GM18907 (cell line): ENCODE data around the gene CREB3L1.
"Not testable (repeated sequence)": the region's sequence is repeated elsewhere in the genome, so short reads cannot be mapped to it uniquely, and the experiment has no call there.

Source experiments
- ATAC-seq: cut with Tn5 transposase; IDR thresholded peaks from one replicate; pipeline ENCODE4 v1.9.1; 2021; ENCODE audit warnings: mild to moderate bottlenecking, moderate library complexity; ENCODE audit not compliant: unreplicated experiment

CREB3L1 gene

DNA sequence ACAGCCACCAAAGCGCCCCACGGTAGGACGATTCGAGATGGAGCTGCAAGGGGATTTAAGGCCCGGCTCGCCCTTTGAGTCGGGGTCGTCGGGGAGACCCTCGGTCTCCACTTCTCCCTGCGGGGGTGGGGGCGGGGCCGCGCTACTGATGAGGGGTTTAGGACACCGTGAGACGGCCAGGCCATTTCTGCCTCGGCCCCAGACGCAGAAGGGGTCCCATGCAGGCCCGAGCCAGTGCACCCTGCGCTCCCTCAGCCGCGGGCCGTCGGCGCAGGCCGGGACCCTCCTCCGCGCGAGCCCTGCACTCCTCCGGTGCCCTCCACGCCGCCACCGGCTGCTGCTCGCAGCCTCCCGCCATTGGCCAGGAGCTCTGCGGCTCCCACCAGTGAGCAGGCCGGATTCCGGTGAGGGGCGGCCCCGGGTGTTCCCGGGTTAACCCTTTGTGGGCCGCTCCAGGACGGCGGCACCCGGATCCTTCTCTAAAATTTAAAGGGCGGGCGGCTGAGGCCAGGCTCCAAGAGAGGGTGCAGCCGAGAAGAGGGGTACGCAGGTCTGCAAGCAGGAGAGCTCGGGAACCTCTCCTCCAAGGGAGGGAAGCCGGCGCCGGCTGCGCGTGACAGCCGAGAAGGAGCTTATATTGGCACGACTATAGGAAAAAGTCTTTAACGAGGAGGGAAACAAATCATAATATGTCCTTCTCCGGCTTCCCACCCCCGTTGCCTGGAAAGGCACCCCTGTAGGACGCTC, 18.0 kb downstream of the CREB3L1 start:
- peak; percentile 61 for ATAC-seq

DNA sequence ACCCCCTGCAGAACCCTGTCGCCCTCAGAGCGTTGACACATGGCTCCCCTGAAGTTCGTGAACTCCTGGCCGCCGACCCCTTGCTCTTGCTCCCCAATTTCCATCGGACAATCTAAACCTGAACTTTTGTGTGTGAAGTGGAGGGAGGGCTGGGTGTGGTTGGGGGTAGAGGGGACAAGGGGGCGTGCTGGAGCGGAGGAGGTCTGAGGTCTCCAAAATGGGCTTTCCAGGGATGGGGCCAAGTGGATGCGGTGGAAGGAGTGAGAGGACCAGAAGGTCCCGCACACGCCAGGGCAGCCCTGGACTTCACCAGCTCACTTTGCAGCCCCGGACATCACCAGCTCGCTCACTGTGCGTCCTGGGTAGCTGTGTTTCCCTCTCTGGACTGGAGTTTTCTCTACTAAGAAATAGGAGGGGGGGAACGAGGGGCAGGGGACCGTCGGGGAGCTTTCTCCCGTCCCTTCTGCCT, 18.6 kb downstream of the CREB3L1 start:
- ATAC-seq = no peak

DNA sequence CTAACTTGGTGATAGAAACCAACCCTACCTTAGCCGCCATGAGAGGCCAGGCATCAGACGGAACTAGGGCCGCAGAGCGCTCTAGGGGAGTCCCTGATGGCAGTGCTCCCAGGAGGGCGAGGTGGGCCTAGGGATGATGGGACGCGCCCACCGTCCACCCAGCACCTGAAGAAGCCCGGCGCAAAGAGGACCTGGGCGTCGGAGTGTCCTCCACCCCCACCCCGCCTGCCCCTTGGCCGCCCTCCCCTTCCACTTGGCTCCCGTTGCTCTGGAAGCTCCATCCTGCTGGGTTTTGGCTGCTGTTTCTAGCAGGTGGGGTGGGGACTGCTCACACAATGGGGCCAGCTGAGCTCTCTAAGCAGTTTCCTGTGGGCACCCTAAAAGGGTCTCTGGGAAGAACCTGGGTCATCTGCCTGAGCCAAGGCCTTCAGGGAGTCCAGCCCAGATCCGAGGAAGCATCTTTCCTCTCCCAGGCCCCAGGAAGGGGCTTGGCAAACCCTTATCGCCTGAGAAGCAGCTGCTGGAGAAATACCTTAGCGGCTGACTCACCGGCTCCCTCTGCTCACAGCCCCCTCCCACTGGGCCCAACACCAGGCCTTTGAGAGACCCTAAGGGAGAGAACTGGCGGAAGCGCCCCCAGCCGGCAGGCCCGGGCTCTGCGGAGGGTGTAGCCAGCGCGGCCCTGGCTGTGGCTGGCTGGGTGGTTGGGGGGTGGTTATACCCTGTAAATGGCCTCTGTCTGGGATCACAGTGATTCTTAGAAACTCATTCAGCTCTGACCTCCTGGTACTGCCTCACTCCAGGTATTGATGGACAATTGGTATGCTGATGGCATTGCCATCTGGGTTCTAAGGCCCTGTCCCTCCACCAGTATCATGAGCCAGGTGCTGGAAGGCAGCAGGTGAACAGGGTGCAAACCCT, 19.3 kb downstream of the CREB3L1 start:
- no peak for ATAC-seq

DNA sequence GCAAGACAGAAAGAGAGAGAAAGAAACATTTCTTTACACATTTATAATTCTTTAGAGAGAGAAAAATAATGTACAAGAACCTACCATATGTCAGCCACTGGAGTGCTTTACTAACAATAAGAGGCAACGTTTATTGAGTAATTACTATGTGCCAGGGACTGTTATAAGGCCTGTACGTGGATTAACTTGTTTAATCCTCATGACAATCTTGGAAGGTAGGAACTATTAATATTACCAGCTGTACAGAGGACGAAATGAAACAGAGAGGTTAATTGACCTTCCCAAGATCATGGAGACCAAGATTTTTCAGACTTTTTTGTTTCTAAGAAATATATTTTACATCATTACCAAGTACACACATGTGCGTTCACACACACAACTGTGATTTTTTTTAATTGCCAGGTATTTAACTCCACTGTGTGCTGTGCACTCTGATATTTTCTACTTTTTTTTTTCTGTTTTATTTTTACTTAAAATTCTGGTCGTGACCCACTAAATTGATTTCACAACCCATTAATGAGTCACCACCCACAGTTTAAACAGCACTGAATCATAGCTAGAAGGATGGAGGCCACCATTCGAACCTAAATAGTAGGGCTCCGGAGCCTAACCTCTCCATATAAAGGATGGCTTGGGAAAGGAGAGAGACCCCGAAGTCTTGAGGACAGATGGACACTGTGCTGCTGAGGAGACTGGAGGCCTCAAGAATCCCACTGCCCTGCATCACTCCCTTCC, 21.4 kb downstream of the CREB3L1 start:
- no peak for ATAC-seq

DNA sequence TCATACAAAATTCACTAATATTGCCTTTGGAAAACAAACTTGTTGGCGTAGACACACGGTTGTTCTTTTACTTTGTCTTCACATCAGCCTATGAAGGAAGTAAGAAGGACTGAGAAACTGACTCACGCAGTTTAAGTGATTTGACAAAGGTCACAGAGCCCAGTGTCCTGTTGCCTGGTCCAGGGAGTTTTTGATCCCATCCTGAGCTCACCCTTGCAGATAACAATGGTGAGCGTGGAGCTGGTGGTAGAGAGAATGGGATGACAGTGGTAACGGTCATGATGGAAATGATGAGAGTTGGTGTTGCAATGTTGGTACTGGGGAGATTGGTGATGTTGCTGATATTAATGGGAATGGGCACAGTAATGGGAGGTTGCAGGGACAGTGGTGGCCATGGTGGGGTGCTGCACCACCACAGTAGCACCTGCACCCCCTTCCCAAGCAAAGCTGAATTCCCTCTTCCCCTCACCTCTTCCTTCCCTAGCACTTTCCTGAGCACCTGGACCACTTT, 22.0 kb downstream of the CREB3L1 start:
- ATAC-seq = no peak

DNA sequence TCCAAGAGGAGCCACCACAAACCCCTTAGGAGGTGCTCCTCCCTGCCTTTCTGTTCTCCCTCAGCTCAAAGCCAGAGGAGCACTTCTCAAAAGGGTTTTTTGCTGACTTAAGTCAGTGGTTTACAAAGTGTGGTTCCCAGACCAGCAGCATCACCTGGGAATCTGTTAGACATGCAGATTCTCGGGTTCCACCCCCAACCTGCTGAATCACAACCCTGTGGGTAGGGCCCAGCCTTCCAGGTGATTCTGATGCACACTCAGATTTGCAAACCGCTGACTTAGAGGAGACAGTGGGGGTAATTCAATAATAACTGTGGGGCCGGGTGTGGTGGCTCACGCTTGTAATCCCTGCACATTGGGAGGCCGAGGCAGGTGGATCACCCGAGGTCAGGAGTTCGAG, 22.8 kb downstream of the CREB3L1 start:
- ATAC-seq = no peak

DNA sequence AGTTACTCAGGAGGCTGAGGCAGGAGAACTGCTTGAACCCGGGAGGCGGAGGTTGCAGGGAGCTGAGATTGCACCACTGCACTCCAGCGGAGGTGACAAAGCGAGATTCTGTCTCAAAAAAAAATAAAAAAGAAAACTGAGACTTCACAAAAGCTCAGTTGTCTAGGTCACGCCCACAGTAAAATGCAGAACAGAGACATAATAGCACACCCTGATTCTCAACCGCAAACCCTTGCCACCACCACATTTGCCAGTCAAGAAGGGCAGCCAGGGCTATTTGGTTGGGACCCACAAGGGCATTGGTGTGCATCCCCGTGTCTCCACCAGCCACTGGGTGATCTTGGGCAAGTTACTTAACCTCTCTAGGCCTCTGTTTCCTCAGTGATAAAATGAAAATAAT, 25.4 kb downstream of the CREB3L1 start:
- peak; percentile 85 for ATAC-seq

DNA sequence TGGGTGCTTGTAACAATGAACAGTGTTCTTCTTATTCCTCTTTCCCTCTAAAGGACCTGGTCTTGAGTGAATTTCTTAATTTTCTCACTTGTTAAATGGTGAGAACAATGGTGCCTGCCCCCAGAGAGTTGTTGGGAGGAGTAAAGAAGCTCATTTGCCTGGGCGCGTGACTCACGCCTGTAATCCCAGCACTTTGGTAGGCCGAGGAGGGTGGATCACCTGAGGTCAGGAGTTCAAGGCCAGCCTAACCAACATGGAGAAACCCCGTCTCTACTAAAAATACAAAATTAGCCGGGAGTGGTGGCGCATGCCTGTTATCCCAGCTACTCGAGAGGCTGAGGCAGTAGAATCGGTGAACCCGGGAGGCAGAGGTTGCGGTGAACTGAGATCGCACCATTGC, 26.6 kb downstream of the CREB3L1 start:
- not testable (repeated sequence) for ATAC-seq

DNA sequence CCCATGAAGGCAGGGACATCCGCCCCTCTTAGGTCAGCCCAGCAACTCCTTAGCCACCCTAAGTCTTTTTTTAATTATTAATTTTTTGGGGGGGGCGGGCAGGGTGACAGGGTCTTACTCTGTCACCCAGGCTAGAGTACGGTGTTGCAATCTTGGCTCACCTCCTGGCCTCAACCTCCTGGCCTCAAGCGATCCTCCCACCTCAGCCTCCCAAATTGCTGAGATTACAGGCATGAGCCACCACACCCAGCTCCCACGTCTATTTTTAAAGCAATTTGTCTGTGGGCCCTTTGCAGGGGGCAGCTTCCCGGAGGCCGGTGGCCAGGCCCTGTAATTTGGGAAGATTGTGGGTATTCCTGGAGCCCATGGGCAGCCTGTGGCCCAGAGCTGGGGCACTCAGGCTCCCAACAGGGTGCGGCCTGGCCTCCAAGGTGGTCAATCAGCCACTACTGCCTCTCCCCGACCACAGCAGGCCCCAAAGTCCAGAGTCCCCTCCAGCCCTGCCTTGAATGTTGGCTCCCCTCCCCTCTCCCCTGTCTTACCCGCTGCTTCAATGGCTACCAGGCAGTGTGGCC, 27.2 kb downstream of the CREB3L1 start:
- ATAC-seq = no peak

DNA sequence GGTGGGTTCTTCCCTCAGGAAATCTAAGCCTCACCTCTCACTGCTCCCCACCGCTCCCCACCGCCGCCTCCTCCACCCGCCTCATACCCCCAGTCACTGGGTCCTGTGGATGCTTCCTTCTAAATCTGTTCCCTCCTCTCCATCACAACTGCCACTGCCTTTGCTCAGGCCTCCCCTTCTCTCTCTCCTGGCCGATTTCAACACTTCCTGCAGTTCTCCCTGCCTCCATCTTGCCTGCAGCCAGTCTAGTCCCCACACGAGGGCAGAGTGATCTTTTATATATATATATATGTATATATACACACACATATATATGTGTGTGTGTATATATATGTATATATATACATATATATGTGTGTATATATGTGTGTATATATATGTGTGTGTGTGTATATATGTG, 27.8 kb downstream of the CREB3L1 start:
- ATAC-seq = no peak

DNA sequence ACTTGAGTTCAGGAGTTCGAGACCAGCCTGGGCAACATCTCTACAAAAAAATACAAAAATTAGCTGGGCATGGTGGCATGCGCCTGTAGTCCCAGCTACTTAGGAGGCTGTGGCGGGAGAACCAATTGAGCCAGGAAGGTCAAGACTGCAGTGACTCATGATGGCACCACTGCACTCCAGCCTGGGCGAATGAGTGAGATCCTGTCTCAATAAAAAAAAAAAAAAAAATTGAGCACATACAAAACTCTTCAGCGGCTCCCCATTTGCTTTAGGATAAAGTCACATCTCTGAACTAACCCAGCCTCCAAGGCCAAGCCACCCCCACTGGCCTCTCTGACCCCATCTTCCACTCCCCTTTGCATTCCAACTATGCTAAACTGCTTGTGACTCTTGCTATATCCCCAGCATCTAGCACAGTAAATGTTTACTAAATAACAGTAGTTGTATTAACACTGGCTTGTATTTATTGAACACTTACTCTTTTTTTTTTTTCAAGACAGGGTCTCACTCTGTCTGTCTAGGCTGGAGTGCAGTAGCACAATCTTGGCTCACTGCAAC, 28.9 kb downstream of the CREB3L1 start:
- no peak for ATAC-seq

DNA sequence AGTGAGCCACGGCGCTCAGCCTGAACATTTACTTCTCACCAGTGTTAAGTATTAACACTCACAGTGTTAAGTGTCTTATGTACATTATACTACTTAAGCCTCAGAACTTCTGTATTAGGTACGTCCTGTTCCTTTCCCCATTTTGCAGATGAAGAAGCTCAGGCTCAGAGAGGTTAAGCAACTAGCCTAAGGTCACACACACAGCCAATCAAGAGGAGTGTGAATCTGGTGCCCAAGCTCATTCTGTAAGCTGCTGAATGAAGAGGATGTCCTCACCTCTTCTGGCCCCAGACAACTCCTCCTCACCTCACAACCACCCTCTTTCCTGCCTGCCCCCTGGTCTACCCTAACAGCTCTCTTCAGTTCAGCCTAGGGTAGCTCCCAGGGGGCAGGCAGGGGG, 29.9 kb downstream of the CREB3L1 start:
- no peak for ATAC-seq

DNA sequence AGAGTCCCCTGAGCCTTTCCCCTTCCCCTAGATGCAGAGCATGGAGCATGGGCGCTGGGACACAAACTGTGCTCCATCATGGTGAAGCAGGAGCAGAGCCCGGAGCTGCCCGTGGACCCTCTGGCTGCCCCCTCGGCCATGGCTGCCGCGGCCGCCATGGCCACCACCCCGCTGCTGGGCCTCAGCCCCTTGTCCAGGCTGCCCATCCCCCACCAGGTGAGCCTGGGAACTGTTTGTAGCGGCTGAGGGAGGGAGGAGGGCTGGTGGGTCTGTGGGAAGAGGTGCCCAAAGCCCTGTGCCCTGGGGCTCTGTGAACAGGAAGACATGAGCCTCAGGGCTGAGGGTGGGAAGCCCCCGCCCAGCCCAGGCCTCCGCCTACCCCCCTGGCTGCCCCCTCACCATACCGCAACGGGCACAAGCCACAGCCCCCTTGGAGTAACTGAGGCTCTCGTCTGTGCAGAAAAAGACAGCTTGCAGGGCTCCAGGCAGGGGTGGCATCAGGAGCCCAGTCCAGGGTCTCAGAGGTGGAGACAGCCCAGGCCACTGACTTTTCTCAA, 30.4 kb downstream of the CREB3L1 start:
- no peak for ATAC-seq

DNA sequence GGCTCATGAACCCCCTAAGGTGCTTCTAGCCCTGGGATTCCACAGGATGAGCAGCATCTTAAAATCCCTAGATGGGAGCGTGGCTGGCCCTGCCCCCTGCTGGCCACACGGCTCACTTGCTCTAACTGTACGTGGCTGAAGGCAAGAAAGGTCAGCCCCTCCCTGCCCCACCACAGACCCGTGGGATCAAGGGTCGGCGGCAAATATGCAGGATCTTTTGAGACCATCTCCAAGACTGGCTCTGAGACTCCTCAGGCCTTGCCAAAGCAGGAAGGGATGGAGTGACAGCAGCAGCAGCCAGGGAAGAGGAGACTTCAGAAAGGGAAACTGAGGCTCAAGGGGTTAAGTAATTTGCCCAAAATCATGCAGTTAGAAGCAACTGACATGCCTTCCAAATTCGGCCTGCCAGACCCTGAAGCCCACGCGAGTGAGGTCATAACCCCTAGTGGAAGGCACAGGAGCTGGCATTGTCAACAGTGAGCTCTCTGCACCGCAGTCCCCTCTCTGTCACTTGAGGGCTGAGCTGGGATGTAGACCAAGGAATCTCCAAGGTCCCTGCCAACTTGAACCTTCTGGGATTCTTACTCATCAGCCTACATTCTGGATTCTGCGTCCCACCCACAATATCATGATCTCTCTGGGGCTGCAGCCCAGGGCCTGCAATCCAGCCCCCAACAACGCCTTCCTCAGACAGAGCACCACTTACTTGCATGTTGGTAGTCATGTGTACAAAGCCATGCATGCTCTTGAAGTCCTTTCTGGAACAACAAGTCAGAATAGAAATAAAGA, 31.4 kb downstream of the CREB3L1 start:
- no peak for ATAC-seq

DNA sequence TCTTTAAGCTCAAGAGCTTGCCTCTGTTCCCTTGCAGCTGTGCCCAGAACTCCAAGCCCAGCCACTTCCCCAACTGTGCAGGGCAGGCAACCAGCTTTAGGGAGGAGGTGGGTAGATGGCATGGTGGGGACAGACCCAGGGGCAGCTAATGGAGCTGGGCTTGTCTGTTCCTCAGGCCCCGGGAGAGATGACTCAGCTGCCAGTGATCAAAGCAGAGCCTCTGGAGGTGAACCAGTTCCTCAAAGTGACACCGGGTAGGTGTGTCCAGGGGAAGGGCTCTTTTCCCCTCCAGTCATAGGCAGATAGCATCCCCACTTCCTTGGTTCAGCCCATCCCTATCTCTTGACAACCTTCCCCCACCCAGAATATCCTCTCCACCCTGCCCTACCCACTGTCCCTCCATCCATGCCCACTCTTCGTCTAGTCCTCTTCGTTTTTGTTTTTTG, 32.4 kb downstream of the CREB3L1 start:
- ATAC-seq = no peak

DNA sequence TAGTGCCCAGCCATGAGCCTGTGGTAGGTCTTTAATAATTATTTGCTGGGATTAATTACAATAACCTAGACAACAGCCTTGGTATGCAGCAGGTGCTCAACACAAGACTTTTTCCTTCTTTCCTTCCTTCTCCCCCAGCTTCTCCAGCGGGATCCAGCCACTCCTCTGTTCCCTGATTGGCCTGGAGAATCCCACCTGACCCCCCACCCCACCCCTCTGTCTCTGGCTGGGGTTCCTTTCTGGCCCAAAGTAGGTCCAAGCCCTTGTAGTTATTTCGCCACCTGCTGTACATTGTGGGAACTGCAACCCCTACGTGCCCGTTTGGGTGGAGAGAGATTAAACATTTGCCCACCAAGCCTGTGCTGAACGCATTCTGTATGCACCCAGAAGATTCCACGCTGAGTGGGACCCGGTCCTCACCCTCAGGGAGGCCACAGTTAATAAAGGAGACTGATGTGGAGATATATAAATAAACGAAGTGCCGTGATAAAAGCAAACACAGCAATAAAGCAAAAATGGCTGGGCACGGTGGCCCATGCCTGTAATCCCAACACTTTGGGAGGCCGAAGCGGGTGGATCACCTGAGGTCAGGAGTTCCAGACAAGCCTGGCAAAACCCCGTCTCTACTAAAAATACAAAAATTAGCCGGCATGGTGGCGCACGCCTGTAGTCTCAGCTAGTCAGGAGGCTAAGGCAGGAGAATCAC, 37.7 kb downstream of the CREB3L1 start:
- ATAC-seq = no peak

DNA sequence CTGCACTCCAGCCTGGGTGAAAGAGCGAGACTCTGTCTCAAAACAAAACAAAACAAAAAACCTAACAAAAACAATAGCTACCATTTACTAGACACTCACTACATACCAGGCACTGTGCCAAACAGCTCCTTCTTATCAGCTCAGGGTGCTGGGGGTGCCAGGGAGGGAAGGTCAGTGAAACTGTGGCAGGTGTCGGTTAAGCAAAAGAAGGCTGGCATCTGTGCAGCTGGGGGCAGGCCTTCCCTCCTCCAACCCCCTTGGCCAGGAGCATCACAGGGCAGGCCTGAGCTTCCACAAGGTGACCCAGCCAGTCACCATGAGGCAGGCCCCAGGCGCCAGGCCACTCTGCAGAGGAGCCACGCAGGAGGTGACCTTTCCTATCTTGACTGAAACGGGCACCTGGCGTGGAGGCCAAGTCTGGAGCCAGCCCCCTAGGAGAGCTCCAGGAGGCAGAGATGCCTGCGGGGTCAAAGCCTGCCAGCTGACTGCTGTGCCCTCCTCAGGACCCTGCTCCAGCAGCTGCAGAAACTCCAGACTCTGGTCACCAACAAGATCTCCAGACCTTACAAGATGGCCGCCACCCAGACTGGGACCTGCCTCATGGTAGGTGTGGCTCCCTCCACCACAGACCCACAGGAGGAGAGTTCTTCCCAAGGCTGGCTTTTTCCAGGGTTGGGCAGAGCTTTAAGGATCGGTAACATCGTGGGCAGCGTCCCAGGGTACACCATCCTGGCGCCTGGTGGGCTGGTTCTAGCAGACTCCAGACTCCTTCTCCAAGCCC, 38.5 kb downstream of the CREB3L1 start:
- ATAC-seq = no peak

DNA sequence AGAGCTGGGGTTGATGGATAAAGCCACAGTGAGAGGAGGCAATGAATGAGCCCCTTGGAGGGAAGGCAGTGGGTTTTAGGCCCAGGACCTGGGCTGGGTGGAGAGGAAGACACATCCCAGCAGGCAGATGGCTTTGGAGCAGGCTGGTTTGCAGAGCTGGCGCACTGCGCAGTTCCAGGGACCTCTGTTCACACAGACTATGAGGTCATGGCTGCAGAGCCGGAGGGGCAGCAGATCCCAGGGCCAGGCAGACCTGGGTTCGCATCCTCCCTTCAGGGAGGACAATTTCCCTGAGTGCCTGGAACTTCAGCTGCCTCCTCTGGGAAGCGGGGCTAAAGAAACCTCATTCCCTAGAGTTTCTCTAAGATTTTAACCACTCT, 41.6 kb downstream of the CREB3L1 start:
- ATAC-seq = no peak
